Motor neuron (in vitro differentiated cells): ENCODE measurements around the gene MOB3B. TPM values are rescaled to one million over a fixed set of nuclear protein-coding genes. Genes with fewer than 3 reads are reported as not detected.

Experiments used
- ATAC-seq, 8 experiments: fragments of 200-7000 bp; cut with Tn5 transposase; replicated peaks in 6 of 8; 2 replicates each; pipeline ENCODE4 v1.8.0; 2021; ENCODE audit warnings: mild to moderate bottlenecking in 8 of 8, moderate library complexity in 8 of 8
- H3K27ac ChIP-seq, 2 donors: fragments of 250-450 bp; sonication (Bioruptor Pico); 2 replicates each; pipeline ENCODE4 v1.9.0; 2021; ENCODE audit warnings: antibody characterized with exemption in 2 of 2, mild to moderate bottlenecking in 2 of 2, moderate library complexity in 1 of 2
- H3K4me1 ChIP-seq, 2 donors: fragments of 250-450 bp; sonication (Bioruptor Pico); replicated peaks in 1 of 2; 2 replicates each; pipeline ENCODE4 v1.6.1; 2021; ENCODE audit warnings: antibody characterized with exemption in 2 of 2, mild to moderate bottlenecking in 2 of 2, moderate library complexity in 1 of 2
- H3K4me3 ChIP-seq, 5 donors: fragments of 250-450 bp; sonication (Bioruptor Pico); 2 replicates each; pipeline ENCODE4 v1.9.0; 2021; ENCODE audit warnings: antibody characterized with exemption in 5 of 5, mild to moderate bottlenecking in 5 of 5, moderate library complexity in 4 of 5
- WGBS, 10 experiments: fragments of 450-650 bp; shearing (Covaris generic); methylation state at CpG; one replicate each; pipeline ENCODE4 v1.0.0; 2022; 5-methylcytosine and 5-hydroxymethylcytosine counted together
- in situ Hi-C, 9 experiments: fragments of 400-800 bp; cut with MboI; loops; one replicate each; pipeline ENCODE4 v1.15.0; 2021; ENCODE audit warnings: low sequenced_read_pairs in 9 of 9, low pct_unique_long_range_greater_than_20kb in 2 of 9; ENCODE audit not compliant: unreplicated experiment in 9 of 9
- total RNA-seq, 8 experiments: library from RNA; unstranded; fragments of 300-600 nt; gene quantifications; 2 replicates each; pipeline versions ENCODE4 v1.2.3 to v1.2.4, GENCODE V29; 2022

Gene MOB3B
- total RNA-seq, 8 experiments from 2014 or later: 3.7 to 13.4 (median 5.2) TPM

DNA sequence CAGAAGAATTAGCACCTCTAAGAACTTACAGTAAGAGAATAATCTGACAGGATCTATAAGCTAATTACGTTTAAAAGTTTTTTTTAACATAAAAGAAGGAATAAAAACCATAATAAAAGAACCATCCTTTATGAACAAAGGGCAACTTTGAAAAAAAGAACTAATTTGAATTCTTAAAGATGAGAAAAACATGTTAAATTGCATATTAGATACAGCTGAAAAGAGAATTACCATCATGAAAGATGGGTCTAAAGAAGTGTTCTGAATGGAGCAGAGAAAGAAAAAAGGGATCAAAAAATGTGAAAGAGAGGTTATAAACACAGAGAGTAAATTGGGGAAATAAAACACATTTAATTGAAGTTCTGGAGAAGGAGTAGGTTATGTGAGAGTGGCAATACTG is 51.3 kb downstream of the MOB3B start:
- ATAC-seq: no peak
- H3K4me1 ChIP-seq: peaks cover 1 to 3% of the 10 kb centered on the region in 2 donors
- WGBS, 10 experiments: 25 to 100% (median 80%) methylated on average over 1 of the region's 1 CpG; no CpG with 5 or more reads in 1 of the 10 experiments
- no peak overlapping the region for H3K4me3 ChIP-seq
- H3K27ac ChIP-seq: no peak overlapping the region
- in situ Hi-C loops: no loop called here

DNA sequence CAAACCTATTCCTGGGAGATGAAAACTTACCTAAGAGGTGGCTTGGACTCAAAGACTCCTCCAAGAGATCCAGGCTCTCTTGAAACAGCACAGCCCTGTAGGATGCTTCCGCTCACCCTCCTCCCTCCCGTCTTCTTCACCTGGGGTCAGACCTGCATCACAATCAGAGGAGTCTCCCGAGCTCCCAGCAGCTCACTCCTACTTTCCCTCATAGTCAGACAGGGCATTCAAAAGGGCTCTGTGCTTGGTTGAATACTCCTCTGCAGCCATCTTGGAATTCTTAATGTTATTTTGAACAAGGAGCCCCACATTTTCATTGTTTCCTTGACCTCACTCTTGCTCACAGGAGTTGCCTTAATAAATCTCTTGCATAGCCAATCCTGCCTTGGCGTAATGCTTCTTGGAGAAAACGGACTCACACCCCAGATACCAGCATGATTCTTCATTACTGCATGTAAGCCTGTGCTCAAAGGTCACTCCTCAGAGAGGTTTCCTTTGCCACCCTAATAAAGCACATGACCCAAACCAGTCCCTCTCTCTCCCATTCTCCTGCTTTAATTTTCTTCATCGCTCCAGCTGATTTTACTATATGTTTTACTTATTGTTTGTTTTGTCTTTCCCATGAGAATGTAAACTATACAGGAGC is 52.6 kb downstream of the MOB3B start:
- WGBS, 10 experiments: 78 to 100% (median 97%) methylated on average over 1 to 6 of the region's 6 CpGs
- no peak for ATAC-seq
- H3K4me1 ChIP-seq: peaks cover 9 to 10% of the 10 kb centered on the region in 2 donors
- H3K4me3 ChIP-seq: no peak overlapping the region
- in situ Hi-C loops: no loop called here
- H3K27ac ChIP-seq: no peak overlapping the region

DNA sequence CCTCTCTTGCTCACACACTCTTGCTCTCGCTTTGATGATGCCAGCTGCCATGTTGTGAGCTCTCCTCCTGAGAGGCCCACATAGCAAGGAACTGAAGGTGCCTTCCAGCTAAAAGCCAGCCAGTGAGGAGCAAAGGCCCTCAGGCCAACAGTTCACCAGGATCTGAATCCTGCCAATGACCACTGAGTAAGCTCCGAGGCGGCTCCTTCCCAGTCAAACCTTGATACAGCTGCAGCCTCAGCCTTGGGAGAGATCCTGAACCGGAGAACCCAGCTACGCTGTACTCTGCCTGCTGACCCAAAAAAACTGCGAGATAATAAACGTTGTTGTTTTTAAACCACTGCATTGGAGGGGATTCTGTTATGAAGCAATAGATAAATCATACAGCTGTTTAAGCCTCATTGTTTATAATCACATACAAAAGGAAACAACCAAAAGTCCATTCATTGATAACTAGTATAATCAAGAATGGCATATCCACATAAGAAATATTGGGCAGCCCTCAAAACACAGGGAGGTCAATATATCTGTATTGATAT is 54.5 kb downstream of the MOB3B start:
- H3K4me1 ChIP-seq: peaks cover 15 to 19% of the 10 kb centered on the region in 2 donors
- no peak overlapping the region for H3K27ac ChIP-seq
- in situ Hi-C loops: no loop called here
- WGBS, 10 experiments: 73 to 100% (median 92%) methylated on average over 4 to 7 of the region's 7 CpGs; no CpG with 5 or more reads in 1 of the 10 experiments
- ATAC-seq: no peak
- H3K4me3 ChIP-seq: no peak overlapping the region

DNA sequence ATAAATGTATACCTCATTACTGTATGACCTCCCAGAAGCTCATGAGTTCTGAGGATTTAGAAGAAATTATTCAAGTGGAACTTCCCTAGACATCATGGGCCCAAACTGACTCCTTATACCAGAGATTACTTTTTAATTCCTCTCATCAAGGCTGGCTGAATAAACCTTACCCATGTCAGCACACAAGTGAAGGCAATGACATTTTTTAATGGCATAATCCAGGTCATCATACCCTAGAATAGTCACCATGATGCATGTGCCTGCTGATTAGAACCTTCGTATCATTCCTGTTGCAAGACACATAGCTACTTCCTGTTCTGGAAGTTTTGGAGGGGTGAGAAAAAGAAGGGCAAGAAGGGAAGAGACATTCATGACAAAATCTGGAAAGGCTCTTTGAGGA is 55.3 kb downstream of the MOB3B start:
- H3K4me3 ChIP-seq: no peak overlapping the region
- WGBS, 10 experiments: 71 to 100% (median 94%) methylated on average over 1 of the region's 1 CpG; no CpG with 5 or more reads in 4 of the 10 experiments
- in situ Hi-C loops: no loop called here
- H3K27ac ChIP-seq: no peak overlapping the region
- H3K4me1 ChIP-seq: peaks cover 15 to 19% of the 10 kb centered on the region in 2 donors
- no peak for ATAC-seq

DNA sequence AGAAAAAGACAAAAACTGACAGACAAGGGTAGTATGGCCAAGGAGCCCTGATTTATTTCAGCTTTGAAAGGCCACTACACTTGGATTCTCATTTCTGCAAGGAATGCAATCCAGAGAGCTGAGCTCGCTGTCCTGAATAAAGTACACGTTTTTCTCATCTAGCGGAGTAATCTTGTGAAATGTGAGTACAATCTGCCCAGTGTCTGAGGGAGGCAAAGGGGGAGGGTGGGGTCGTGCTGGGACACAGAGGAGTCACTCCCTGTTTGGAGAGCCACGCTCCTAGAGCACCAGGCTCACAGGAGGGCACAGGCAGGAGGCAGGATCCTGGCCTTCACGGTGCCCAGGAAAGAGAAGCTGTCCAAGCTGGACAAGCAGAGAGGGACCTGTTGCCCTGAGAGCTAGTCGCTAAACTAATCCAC is 56.5 kb downstream of the MOB3B start:
- in situ Hi-C loops: no loop called here
- Histone ChIP-seq H3K4me1 (peaks cover 15 to 19% of the 10 kb centered on the region in 2 donors), H3K27ac (no peak overlapping the region), H3K4me3 (no peak overlapping the region)
- ATAC-seq: peak; percentile 63 to 88 (median 78)
- WGBS, 10 experiments: 6 to 47% (median 28%) methylated on average over 2 to 4 of the region's 7 CpGs; no CpG with 5 or more reads in 3 of the 10 experiments

DNA sequence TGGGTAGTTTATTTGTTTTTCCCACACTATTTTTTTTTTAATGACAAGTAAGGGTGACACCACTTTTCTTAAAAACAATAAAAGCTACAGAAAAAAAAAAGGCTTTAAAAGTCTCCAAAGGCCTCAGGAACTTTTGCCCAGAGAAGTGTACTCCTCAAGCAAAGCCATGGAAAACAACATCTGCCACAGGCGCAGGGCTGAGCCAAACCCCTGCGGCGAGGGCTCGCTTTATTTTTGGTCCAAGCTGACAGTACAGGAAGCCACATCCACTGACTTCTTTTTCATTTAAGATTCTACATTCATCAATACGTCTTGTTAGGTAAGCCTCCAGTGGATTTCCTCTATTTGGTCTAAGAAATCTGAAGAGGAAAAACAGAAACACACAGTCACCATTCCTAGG is 57.4 kb downstream of the MOB3B start:
- H3K4me3 ChIP-seq: no peak overlapping the region
- H3K27ac ChIP-seq: no peak overlapping the region
- WGBS, 10 experiments: 0 to 83% (median 50%) methylated on average over 1 to 4 of the region's 5 CpGs; no CpG with 5 or more reads in 1 of the 10 experiments
- in situ Hi-C loops: no loop called here
- peak in 3 of 8 experiments; percentile 45 to 80 (median 72) for ATAC-seq
- peaks cover 15 to 19% of the 10 kb centered on the region in 2 donors for H3K4me1 ChIP-seq

DNA sequence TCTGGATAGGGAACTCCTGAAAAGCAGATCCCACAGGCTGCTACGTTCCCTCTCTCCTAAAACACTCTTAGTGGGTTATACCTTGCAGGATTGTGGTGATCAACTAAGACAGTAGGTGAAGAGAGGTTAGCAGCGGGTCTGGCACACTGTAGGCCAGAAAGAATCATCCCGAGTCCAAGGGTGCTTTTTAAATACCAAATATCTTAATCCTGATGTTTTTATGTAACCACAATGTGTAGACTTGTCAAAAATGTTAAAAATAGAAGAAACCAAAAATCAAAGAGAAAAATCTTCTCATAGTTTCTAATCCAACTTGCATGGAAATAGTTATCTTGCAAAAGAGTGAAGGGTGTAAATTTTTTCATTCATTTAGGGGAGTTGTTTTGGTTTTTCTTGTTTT is 57.8 kb downstream of the MOB3B start:
- 0 to 100% (median 84%) methylated on average over 1 to 3 of the region's 3 CpGs; no CpG with 5 or more reads in 2 of the 10 experiments for WGBS, 10 experiments
- in situ Hi-C loops: no loop called here
- Histone ChIP-seq H3K4me3 (no peak overlapping the region), H3K27ac (no peak overlapping the region), H3K4me1 (peaks cover 15 to 19% of the 10 kb centered on the region in 2 donors)
- ATAC-seq: no peak

DNA sequence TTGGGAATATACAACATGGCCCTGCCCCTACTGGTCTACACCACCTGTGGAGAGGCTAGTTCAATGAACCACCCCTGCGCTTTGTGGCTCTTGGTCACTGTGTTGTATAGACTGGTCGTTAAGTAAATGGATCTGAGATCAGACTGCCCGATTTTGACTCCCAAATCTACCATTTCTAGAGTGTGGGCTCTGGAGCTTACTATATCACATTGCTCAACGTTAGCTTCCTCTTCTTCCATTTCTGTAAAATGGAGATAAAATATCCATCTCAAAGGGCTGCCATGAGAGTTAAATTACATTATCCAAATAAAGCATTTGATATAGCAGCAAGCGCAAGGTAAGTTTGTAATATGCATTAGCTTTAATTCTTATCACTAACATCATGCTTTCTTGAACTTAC is 58.2 kb downstream of the MOB3B start:
- WGBS, 10 experiments: 73 to 100% (median 88%) methylated on average over 1 to 5 of the region's 5 CpGs
- in situ Hi-C loops: no loop called here
- Histone ChIP-seq H3K27ac (no peak overlapping the region), H3K4me3 (no peak overlapping the region), H3K4me1 (peaks cover 15 to 19% of the 10 kb centered on the region in 2 donors)
- no peak for ATAC-seq

DNA sequence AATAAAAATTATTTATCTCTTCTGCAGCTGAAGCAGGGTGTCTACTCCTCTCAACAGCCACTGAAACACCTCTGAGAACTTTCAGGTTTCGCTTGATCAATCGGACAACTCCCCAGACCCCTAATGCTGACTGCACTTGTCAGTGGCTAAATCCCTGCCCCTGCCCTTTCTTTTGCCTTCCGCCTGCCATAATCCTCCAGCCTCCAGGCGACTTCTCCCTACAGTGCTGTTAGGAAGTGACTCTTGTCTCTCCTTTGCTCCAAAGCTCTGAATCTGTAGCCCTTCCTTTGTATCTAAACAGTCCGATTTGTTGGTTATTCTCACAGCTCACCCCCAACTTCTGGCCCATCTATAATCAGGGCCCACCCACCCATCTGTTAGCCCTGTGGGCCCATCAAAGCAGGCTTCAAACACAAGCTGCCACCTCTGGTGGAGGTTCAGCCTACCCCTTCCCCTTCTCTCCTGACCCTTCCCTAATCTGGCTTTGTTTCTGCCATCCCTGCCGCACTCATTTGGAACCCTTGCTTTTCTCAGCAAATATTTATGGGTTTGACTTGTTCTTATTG is 59.2 kb downstream of the MOB3B start:
- no peak overlapping the region for H3K4me3 ChIP-seq
- in situ Hi-C loops: no loop called here
- H3K27ac ChIP-seq: peak overlapping the region in 1 of 2 donors; percentile 10
- 0 to 100% (median 60%) methylated on average over 1 to 3 of the region's 6 CpGs; no CpG with 5 or more reads in 1 of the 10 experiments for WGBS, 10 experiments
- peak in 3 of 8 experiments; percentile 59 to 85 (median 82) for ATAC-seq
- peaks cover 15 to 19% of the 10 kb centered on the region in 2 donors for H3K4me1 ChIP-seq

DNA sequence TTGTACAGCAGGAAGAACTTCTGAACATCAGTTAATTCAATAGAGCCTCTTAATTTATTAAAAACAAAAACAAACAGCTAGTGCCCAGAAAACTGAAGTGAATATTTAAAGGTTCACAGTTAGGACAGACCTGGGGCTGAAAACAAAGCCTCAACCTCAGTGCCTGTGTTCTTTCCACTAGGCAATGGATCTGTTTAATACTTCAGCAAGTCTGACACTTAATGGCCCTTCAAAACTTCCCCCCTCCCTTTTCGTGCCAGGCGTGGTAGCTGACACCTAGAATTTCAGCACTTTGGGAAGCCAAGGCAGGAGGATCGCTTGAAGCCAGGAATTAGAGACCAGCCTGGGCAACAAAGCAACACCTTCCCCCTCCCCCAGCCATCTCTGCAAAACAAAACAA is 60.1 kb downstream of the MOB3B start:
- in situ Hi-C loops: no loop called here

DNA sequence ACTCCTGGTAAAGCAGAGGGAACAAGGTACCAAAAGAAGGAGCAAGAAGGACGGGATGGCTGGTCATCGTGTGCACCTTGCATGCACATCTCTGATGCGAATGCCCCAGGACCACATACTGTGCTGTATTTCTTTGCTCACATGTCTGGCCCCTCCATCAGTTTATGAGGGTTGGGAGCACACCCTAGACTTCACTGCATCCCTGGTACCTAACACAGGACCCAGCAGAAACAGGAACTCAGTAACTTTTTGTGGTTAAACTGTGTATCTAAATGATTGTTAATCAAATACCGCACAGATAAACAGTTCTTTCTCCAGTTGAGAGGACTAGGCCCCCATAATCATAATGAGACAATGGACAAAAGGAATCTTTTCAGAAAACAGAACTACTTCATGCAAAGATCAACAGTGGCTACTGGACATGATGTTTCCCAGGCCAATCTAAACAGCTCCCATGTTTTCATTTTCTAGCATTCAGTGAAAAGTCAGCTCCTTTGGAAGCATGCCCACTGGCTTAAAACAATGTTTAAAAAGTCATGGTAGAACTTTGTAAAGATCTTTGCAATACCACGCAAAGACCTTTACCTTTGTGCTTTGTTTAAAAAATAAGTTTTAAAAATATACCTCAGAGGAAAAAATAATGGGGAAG is 61.0 kb downstream of the MOB3B start:
- 75 to 100% (median 92%) methylated on average over 1 to 4 of the region's 5 CpGs; no CpG with 5 or more reads in 2 of the 10 experiments for WGBS, 10 experiments
- peak in 1 of 8 experiments; percentile 48 for ATAC-seq
- in situ Hi-C loops: no loop called here

More for the DNA sequence above, 60.1 kb downstream of the MOB3B start:
- Histone ChIP-seq H3K4me3 (no peak overlapping the region), H3K4me1 (peaks cover 15 to 19% of the 10 kb centered on the region in 2 donors), H3K27ac (no peak overlapping the region)
- 70 to 100% (median 78%) methylated on average over 2 to 3 of the region's 3 CpGs; no CpG with 5 or more reads in 5 of the 10 experiments for WGBS, 10 experiments
- no peak for ATAC-seq

DNA sequence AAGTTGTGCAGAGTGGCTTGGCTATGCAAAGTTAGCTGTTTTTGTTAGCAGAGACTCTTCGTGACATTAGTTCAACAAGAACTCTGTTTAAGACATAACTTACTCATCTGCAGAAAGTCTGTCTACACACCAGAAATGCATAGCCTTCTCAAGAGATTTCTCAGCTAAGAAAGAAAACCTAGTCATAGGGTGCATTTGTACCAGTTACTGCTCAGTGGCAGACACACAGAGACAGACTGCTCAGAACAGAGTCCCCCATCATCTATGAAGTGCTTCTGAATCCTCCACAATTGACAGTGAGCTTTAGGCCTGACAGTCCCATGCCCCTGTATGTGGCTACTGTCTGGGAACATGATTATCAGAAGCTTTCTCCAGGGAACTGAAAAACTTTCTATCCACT is 61.6 kb downstream of the MOB3B start:
- Histone ChIP-seq H3K4me1 (peaks cover 11 to 13% of the 10 kb centered on the region in 2 donors), H3K4me3 (no peak overlapping the region), H3K27ac (no peak overlapping the region)
- 100% methylated on average over 1 of the region's 1 CpG; no CpG with 5 or more reads in 6 of the 10 experiments for WGBS, 10 experiments
- in situ Hi-C loops: no loop called here
- no peak for ATAC-seq

More for the DNA sequence above, 61.0 kb downstream of the MOB3B start:
- Histone ChIP-seq H3K4me1 (peaks cover 15 to 19% of the 10 kb centered on the region in 2 donors), H3K4me3 (no peak overlapping the region), H3K27ac (no peak overlapping the region)

DNA sequence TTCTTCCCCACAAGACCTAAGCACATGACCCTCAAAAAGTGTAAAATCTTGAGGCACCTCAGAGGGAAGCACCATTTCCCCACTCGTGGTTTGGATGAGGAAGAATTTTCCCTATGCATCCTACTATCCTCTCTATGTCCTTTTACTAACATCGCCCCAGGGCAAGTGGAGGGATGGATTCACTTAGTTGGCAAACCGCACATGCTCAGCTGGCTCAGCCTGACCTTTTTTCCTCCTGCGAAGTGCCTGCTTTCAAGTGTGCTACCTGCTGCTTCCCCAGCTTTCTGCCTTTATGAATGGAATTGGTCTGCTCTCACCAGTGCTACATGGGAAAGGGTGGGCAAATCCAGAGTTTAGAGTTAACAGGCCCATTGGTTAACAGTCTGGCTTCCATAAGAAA is 62.1 kb downstream of the MOB3B start:
- in situ Hi-C loops: no loop called here
- no peak for ATAC-seq
- 70 to 100% (median 91%) methylated on average over 1 to 4 of the region's 4 CpGs; no CpG with 5 or more reads in 2 of the 10 experiments for WGBS, 10 experiments
- Histone ChIP-seq H3K27ac (no peak overlapping the region), H3K4me1 (peaks cover 7 to 9% of the 10 kb centered on the region in 2 donors), H3K4me3 (no peak overlapping the region)
